GM19099 (cell line): Measurements from ENCODE around the gene GLI3.

ENCODE experiments used
- POLR2A ChIP-seq: IDR thresholded peaks from 3 replicates; pipeline ENCODE4 v1.6.1; 2011; ENCODE audit warnings: low read depth; ENCODE audit not compliant: insufficient read length; ENCODE audit errors: extremely low read depth

GLI3 gene

GRCh38 chr7:42128703-42129102 is 108.3 kb downstream of the GLI3 start:
- no peak for TF ChIP-seq POLR2A

DNA sequence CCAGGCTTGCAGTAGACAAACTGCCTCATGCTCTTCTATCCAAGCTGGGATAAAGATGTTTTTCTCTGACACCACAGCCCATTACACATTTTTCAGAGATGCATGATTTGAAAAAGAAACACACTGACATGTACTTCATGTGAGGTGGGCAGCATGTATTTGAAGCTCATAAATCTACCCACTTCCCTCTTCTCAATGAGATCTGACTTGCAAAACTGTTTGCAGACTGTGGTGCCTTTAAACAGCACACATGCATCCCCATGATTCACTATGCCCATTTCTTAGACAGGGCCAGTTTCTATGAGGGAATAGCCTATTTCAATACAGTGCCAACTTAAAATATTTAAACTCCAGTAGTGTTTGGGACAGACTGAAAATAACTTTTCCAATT is 109.8 kb downstream of the GLI3 start:
- TF ChIP-seq POLR2A, result no peak

DNA sequence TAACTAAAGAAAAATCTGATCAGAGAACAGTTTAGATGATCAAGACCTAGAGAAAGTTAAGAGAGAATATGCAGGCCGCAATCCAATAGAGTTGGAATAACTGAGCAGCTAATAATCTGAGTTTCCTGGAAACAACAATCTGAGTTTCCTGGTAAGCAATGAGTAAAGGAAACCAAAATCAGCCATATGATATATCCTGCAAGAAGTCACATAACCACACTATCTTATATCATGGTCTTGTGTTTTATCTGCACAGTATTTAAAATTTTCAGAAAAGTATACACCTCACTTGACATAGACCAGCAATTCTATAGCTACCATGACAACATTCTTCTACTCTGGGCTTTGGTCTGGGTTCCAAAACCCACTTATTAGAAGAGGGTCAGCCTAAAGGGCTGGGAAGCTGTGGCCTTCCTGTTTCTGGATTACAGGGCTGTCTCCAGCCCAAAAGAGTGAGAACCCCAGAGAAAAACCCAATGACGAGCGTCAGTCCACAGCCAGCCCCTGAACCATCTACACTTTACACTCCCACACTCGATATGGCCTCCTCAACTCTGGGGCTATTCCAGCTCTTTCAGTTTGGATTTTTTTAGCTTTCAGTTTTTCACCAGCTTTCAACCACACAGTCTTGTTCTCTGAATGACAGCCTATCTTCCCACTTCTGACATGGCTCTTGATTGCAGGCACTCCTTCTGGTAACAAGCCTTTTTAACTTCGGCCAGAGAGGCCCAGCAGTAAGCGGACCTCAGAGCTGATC is 110.4 kb downstream of the GLI3 start:
- TF ChIP-seq POLR2A, result no peak

DNA sequence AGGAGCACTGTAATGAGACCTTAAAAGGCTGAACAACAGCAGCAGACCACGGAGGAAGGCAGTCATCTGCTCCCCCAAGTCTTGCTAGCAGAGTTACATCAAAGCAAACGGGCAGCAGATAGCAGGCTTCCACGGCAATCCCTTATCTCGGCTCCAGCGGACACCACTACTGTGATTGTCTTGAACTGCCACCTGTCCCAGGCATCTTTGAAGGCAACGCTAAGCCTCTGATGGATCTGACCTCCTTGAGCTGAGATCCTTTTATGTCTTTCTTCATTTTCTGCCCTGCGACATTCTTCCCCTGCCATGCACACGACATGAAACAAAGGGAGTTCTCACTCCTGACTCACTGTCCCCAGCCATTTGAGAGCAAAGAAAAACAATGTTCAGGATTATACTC is 111.7 kb downstream of the GLI3 start:
- no peak for TF ChIP-seq POLR2A

- no peak for TF ChIP-seq POLR2A
These were observed 113.3 kb downstream of the GLI3 start for GRCh38 chr7:42123716-42124115.

DNA sequence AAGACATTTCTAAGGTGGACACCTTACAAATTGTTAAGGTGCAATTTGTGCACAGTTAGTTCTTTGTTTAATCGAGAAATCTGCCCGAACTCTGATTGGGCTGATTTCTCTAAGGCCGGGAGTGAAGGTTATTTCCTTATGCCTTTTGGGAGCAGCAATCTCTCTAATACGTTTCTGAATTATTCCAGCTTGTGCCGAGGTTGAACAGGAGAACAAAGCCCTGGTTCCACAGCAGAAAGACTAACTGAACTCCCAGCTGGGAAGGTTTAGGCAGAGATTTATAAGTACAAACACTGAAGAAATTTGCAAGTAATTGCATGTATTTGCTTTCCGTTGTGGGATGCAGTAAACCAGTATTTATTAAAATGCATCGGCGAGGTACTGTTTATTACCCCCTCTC is 116.8 kb downstream of the GLI3 start:
- no peak for TF ChIP-seq POLR2A

DNA sequence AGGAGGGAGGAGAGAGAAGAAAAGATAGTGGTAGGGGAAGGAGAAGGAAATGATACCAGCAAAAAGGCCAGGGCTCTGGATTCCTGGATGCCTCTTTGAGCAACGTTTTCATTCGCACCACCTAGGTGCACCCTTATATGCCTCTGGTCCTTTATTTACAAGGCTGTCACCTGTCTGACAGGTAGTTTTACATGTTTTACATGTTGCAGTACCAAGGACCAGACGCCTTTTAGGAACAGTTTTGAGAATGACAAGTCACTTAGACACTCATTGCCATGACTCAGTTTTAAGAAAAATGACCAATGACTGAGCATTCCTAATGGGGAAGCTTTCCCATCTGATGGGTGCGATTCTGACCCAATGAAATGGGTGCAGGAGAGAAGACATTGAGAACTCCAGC is 119.8 kb downstream of the GLI3 start:
- TF ChIP-seq POLR2A, result no peak

DNA sequence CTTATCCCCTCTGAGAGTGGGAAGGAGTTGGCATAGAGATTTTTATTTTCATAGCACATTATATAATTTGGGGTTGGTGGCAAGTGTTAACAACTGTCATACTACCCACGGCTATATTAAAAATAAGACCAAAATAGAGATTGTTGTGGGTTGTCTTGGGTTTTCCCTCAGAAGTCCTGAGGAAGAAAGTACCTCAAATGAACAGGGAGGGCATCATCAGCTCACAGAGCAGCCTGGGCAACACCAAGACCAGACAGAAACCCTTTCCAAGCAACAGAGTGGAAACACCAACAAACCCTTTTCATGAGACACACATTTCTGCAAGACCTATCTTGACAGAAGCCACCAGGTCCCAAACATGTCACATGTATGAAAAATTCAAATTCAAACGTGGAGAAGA is 121.2 kb downstream of the GLI3 start:
- TF ChIP-seq POLR2A, result no peak

DNA sequence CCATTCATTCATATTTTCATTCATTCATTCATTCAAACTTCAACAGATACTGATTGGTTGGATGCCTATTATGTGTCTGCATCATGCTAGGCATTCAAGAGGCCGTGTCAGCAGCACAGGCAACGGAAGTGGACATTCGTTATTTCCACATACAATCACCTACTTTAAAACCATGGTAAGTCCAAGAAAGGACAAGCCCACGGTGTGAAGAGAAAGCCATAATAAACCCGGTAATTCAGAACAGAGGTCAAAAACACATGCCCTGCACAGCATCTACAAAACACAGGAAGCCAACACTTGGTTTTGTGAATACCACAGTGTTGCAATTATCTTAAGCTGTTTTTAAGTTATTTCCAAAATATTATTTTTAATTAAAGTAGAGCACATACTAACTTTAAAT is 126.7 kb downstream of the GLI3 start:
- TF ChIP-seq POLR2A, result no peak

- no peak for TF ChIP-seq POLR2A
These were observed 128.0 kb downstream of the GLI3 start for GRCh38 chr7:42108803-42109528.

GRCh38 chr7:42107484-42108240 is 129.3 kb downstream of the GLI3 start:
- TF ChIP-seq POLR2A, result no peak

DNA sequence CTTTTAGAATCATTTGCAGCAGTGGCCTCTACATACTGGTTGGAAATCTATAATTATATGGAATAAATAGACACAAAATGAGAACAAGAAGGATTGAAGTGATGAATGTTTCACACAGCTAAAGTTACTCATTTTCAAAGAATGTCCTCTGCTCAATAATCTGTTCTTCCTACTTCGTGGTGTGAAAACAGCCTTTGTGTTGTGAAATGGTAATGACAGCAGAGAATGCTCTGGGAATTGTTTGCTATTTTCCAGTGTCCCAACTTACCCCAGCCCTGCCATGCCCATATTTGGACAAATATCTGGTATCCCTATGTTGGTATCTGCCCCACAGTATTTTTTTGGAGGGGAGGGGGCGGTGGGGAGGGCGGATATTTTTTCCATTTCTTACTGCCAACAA is 130.4 kb downstream of the GLI3 start:
- TF ChIP-seq POLR2A, result no peak

DNA sequence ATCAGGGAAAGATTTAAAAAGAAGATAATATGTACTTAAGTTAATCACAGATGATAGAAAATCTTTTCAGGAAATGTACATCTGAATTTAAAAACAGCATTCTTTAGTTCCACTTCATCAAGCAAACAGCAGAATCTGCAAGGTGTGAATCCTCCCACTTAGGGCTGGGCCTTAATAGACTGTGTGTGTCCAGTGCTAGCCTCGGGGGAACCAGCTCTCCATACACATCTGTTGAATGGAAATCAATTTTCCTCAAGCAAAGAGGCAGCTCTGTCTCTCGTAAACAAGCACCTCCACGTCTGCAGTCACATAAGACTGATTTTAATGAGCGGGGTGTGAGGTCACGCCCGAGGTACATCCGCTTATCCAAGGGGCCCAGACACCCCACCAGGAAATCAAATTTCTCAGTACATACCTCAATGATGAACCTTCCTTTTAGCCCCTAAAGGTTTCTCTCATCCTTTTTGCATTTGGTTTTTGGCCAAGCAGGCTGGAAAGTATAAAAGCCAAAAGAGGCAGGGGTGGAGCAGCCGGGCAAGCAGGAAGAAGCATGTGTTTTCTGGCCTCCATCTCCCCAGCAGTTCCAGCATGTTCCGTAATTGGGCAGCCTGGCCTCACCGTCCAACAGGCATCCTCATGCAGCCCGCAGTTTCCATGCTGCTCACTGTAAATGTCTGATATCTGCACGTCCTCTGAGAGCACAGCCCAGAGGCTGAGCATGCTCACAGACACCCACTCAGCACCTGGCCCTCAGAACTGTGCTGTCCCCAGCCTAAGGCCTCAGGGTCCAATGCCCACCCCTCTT is 131.3 kb downstream of the GLI3 start:
- TF ChIP-seq POLR2A, result no peak

- no peak for TF ChIP-seq POLR2A
These were observed 132.3 kb downstream of the GLI3 start for GRCh38 chr7:42104694-42105093.

DNA sequence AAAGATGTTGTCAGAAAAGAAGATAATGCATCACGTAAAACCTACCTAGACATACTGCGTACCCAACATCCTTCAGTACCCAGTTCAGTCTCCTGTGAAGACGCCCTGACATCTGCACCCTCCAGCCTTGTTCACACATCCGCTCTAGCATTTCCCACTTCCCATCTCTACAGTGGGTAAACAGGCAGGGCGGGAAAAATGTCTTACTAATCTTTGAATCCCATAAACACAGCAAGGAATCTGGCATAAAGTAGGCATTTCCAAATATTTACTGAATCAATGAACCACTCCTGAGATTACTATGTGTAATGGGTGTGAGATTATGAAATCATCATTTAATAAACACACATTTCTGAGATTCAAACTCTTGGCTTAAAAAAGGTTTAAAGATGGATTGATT is 132.8 kb downstream of the GLI3 start:
- TF ChIP-seq POLR2A, result no peak
